ENCODE measurements around the gene PAM16. TPM values are rescaled to one million over a fixed set of nuclear protein-coding genes. Genes with fewer than 3 reads are reported as not detected.

PAM16 gene
- total RNA-seq, 1 experiment from 2014 or later = 80.4 TPM

GRCh38 chr16:4327386-4328045 lies 23.6 kb downstream of the PAM16 start:
- Histone ChIP-seq H3K9ac (ENCODE audit: extremely low read depth, insufficient read length, low read length) (peak overlapping the region; percentile 44), H3K79me2 (ENCODE audit: insufficient read depth, low read length) (peaks cover 1% of the 10 kb centered on the region; the same call in 1 of the 2 replicates), H3K56ac (ENCODE audit: insufficient read length, low read depth, low read length) (no peak overlapping the region), H2BK12ac (ENCODE audit: insufficient read length, low read depth, low read length) (peak overlapping the region; percentile 30), H3K23ac (ENCODE audit: insufficient read length, low read depth, low read length) (no peak overlapping the region), H3K4me2 (ENCODE audit: insufficient read depth, insufficient read length, low read length) (peak overlapping the region; percentile 64), H2AFZ (ENCODE audit: low read length) (no peak overlapping the region), H3K4ac (ENCODE audit: low read depth, low read length) (no peak overlapping the region; the same call in 1 of the 2 replicates), H3K18ac (ENCODE audit: insufficient read length, low read depth, low read length) (peak overlapping the region; percentile 39), H4K5ac (ENCODE audit: insufficient read length, low read depth, low read length) (no peak overlapping the region), H4K91ac (ENCODE audit: insufficient read length, low read depth, low read length) (no peak overlapping the region), H3K4me1 (ENCODE audit: insufficient read depth, low read length) (peaks cover 3% of the 10 kb centered on the region; the same call in 1 of the 2 replicates), H3K79me1 (ENCODE audit: insufficient read depth, low read depth, low read length, poor library complexity, severe bottlenecking) (no peaks in the 10 kb centered on the region), H2BK5ac (ENCODE audit: insufficient read length, low read length) (no peak overlapping the region), H2AK5ac (ENCODE audit: insufficient read length, low read length) (no peak overlapping the region), H2BK20ac (ENCODE audit: low read depth, low read length, poor library complexity, severe bottlenecking) (no peak overlapping the region), H3K27ac (ENCODE audit: insufficient read length, low read depth, low read length) (no peak overlapping the region), H2BK120ac (ENCODE audit: low read depth, low read length, poor library complexity, severe bottlenecking) (no peak overlapping the region), H4K8ac (replicated peaks; ENCODE audit: insufficient read length, low read depth, low read length) (no peak overlapping the region), H3K14ac (ENCODE audit: insufficient read depth, low read length) (peak overlapping the region; percentile 90), H2BK15ac (ENCODE audit: low read depth, low read length) (no peak overlapping the region), H3T11ph (ENCODE audit: low read length) (no peak overlapping the region), H4K20me1 (ENCODE audit: control insufficient read depth, insufficient read depth, insufficient read length) (no peaks in the 10 kb centered on the region), H3K27me3 (ENCODE audit: insufficient read depth, low read length) (no peaks in the 10 kb centered on the region), H3K23me2 (ENCODE audit: insufficient read length, low read depth, low read length, poor library complexity, severe bottlenecking) (peaks cover 4% of the 10 kb centered on the region), H3K9me3 (ENCODE audit: control insufficient read depth, low read depth, low read length) (no peaks in the 10 kb centered on the region)
- no peak for DNase-seq
- peaks cover 9 to 18% of the 10 kb centered on the region in 2 experiments for H3K4me1 Mint-ChIP-seq
- peak overlapping the region; percentile 46 to 62; a peak in 3 of 5 replicates for H3K4me3 Mint-ChIP-seq
- TF ChIP-seq, protein P1, sequence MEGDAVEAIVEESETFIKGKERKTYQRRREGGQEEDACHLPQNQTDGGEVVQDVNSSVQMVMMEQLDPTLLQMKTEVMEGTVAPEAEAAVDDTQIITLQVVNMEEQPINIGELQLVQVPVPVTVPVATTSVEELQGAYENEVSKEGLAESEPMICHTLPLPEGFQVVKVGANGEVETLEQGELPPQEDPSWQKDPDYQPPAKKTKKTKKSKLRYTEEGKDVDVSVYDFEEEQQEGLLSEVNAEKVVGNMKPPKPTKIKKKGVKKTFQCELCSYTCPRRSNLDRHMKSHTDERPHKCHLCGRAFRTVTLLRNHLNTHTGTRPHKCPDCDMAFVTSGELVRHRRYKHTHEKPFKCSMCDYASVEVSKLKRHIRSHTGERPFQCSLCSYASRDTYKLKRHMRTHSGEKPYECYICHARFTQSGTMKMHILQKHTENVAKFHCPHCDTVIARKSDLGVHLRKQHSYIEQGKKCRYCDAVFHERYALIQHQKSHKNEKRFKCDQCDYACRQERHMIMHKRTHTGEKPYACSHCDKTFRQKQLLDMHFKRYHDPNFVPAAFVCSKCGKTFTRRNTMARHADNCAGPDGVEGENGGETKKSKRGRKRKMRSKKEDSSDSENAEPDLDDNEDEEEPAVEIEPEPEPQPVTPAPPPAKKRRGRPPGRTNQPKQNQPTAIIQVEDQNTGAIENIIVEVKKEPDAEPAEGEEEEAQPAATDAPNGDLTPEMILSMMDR (conservative IDR thresholded peaks at IDR 0.05) = no peak
- no peaks in the 10 kb centered on the region for H3K9me3 Mint-ChIP-seq
- H3K36me3 Mint-ChIP-seq (ENCODE audit: insufficient read depth in 1 of 3, low read depth in 3 of 3) = no peaks in the 10 kb centered on the region; a peak in 1 of 7 replicates
- no peak overlapping the region for H3K27ac Mint-ChIP-seq
- no CpG with 5 or more reads among the region's 57 CpGs for WGBS (ENCODE audit: extremely low coverage, insufficient read length, low lambda C conversion rate)
- no peaks in the 10 kb centered on the region for H3K27me3 Mint-ChIP-seq (ENCODE audit: low read depth)
